Measurements from ENCODE around the gene ATP6V1F. TPM values are rescaled to one million over a fixed set of nuclear protein-coding genes. Genes with fewer than 3 reads are reported as not detected.

The ATP6V1F gene
- total and polyA plus RNA-seq, 3 donors from 2014 or later = 133 to 414 (median 166) TPM

DNA sequence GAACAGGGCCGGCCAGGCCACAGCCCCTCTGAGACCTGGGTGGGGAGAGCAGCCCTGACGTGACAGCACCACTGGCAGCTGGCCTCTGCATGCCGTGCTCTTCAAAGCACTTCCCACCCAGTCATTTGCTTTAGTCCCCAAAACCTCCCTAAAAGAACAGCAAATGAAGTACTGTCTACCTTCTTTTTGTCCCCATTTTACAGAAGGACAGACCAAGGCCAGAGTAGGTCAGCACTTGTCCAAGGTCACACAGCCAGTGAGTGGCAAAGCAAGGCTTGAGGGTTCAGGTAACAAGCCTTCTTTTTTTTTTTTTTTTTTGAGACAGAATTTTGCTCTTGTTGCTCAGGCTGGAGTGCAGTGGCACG is 15.1 kb downstream of the ATP6V1F start:
- 83 to 88% methylated on average over 3 to 4 of the region's 4 CpGs for WGBS, 2 donors
- TF ChIP-seq CTCF (IDR thresholded peaks at IDR 0.05) (no peak), POLR2A (IDR thresholded peaks at IDR 0.05) (no peak)
- no peak for DNase-seq
- H3K4me3 ChIP-seq = no peak overlapping the region
- no peaks in the 10 kb centered on the region for H3K36me3 ChIP-seq (ENCODE audit: low read depth, missing control alignments)
- H3K27ac ChIP-seq = no peak overlapping the region
- no peaks in the 10 kb centered on the region for H3K4me1 ChIP-seq
- no peaks in the 10 kb centered on the region for H3K9me3 ChIP-seq
- H3K27me3 ChIP-seq = no peaks in the 10 kb centered on the region
- intact Hi-C loops (cut with DNase I; ENCODE audit: low total_unique reads) = loop anchor here (10.0 kb wide), 1 partner anchor 113 kb away; no protein-coding TSS in a partner anchor

DNA sequence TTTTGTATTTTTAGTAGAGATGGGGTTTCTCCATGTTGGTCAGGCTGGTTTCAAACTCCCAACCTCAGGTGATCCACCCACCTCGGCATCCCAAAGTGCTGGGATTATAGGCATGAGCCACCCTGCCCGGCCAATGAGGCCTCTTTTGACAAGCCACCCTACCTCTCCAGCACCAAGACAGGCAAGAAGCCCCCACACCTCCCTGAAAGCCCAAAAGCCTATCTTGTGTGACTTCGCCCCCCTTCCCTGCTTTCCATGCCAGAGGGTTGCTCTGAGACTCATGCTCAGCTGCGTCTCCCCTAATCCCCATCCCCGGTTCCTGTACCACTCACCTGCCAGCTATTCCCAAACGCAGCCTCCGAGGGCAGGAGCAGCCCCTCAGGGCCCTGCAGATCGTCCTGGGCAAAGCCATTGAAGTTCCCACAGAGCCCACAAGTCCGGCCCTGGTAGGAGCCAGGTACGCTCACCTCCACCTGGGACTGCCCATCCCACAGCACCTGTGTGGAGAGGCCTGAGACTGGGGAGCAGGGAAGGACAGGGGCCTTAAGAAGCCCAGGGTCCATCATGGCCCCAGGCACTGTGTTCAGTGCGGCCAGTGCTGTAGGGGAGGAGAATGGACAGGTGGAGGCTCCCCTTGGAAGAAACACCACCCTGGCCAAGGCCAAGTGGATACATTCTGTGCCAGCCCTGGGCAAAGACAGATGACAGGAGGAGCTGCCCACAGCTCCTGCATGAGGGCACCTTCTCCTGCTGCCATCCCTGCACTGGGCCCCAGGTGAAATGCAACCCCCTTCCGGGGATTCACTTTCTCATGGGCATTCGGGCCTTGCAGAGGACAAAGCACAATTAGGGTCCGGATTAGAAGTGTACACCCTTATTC is 15.8 kb downstream of the ATP6V1F start:
- intact Hi-C loops (cut with DNase I; ENCODE audit: low total_unique reads) = loop anchor here (10.0 kb wide), 1 partner anchor 114 kb away; no protein-coding TSS in a partner anchor
- H3K4me1 ChIP-seq = no peaks in the 10 kb centered on the region
- no peak for TF ChIP-seq POLR2A (IDR thresholded peaks at IDR 0.05)
- TF ChIP-seq CTCF (IDR thresholded peaks at IDR 0.05) = no peak
- no peak overlapping the region for H3K4me3 ChIP-seq
- H3K27ac ChIP-seq = no peak overlapping the region
- H3K27me3 ChIP-seq = no peaks in the 10 kb centered on the region
- no peak for DNase-seq
- H3K9me3 ChIP-seq = no peaks in the 10 kb centered on the region
- WGBS, 2 donors = 91 to 95% methylated on average over 13 to 14 of the region's 14 CpGs
- no peaks in the 10 kb centered on the region for H3K36me3 ChIP-seq (ENCODE audit: low read depth, missing control alignments)

DNA sequence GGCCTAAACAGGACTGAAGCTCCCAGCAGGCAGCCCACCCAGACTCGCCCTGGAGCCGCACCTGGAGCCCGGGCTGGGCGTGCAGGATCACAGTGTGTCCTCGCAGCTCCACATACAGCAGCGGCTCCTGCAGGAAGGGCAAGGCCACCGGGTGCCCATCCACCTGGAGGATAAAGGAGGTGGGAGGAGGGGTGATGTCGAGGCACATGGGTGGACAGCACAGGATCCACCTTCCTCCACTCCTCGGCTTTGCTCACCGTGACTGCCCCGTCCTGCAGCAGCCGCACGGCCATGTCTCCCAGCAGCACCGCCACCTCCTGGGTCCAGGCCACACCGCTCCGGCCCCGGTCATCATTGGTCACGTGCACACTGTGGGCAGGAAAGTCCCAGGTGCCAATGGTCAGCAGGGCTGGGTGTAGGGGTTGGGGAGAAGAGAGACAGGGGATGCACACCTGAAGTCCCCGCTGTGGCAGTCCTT is 16.8 kb downstream of the ATP6V1F start:
- no peaks in the 10 kb centered on the region for H3K4me1 ChIP-seq
- DNase-seq = no peak
- no peaks in the 10 kb centered on the region for H3K9me3 ChIP-seq
- H3K4me3 ChIP-seq = no peak overlapping the region
- intact Hi-C loops (cut with DNase I; ENCODE audit: low total_unique reads) = loop anchor here (10.0 kb wide), 1 partner anchor 115 kb away; no protein-coding TSS in a partner anchor
- no peaks in the 10 kb centered on the region for H3K36me3 ChIP-seq (ENCODE audit: low read depth, missing control alignments)
- H3K27me3 ChIP-seq = no peaks in the 10 kb centered on the region
- TF ChIP-seq CTCF (IDR thresholded peaks at IDR 0.05) = no peak
- no peak for TF ChIP-seq POLR2A (IDR thresholded peaks at IDR 0.05)
- WGBS, 2 donors = 81 to 90% methylated on average over 10 to 19 of the region's 19 CpGs
- H3K27ac ChIP-seq = no peak overlapping the region

DNA sequence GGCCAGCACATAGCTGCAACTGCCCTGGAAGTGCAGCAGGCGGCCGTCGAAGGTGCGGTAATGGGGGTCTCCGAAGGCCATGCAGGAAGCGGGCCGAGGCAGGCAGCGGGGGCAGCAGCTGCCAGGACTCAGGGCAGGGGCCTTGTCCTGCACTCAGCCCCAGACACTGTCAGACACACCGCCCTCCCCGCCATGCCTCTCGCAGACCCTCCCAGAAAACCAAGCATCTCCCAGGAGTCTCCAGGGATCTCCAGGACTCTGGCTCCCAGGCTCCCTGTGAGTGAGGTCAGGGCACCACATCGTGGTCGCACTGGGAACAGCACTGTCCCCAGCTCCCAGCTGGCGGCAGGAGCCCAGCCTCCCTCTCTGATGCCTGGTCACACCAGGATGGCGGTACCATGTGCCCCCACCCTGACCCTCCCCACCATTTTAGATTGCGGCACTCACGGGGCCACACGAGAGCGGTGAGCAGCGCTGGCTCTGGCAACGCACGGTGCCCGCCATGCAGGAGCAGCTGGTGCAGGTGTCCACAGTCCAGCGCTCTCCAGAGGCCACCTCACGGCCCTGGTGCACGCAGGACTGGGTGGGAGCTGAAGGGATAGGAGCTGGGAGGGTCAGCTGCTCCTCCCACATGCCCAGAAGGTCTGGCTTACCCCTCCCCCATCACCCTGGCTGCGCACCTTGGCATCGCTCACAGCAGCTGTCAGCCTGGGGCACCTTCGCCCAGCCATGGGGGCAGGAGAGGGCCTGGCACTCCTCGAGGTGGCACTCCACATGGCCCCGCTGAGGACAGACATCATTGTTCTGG is 17.5 kb downstream of the ATP6V1F start:
- DNase-seq = peak; percentile 75
- no peaks in the 10 kb centered on the region for H3K27me3 ChIP-seq
- intact Hi-C loops (cut with DNase I; ENCODE audit: low total_unique reads) = loop anchor here (10.0 kb wide), 2 partner anchors 115 to 265 kb away; no protein-coding TSS in a partner anchor
- no peaks in the 10 kb centered on the region for H3K36me3 ChIP-seq (ENCODE audit: low read depth, missing control alignments)
- TF ChIP-seq POLR2A (IDR thresholded peaks at IDR 0.05) (no peak), CTCF (IDR thresholded peaks at IDR 0.05) (peak; percentile 34 to 63 (median 57))
- H3K9me3 ChIP-seq = no peaks in the 10 kb centered on the region
- H3K27ac ChIP-seq = no peak overlapping the region
- H3K4me3 ChIP-seq = no peak overlapping the region
- H3K4me1 ChIP-seq = no peaks in the 10 kb centered on the region
- WGBS, 2 donors = 48 to 60% methylated on average over 4 to 31 of the region's 31 CpGs

Measured in testis (tissue), 3 donors.